Effector memory CD4-positive, alpha-beta T cell (primary cell): Measurements from ENCODE around the gene ARRDC1.
A peak's percentile ranks its signal among the peaks of the same experiment; 100 is the strongest.

Experiments
- DNase-seq, 3 donors: peaks; one replicate each; pipeline ENCODE4 v3.0.0-alpha.2; 2020
- H3K27ac ChIP-seq: 2 replicates; pipeline ENCODE4 v1.7.0; 2013; ENCODE audit warnings: mild to moderate bottlenecking, low read length, moderate library complexity; ENCODE audit not compliant: insufficient read depth, poor library complexity, severe bottlenecking
- H3K27me3 ChIP-seq: replicated peaks from 2 replicates; pipeline ENCODE4 v1.7.0; 2013; ENCODE audit warnings: mild to moderate bottlenecking, low read length; ENCODE audit not compliant: insufficient read depth, control insufficient read depth, poor library complexity, severe bottlenecking
- H3K36me3 ChIP-seq: 2 replicates; pipeline ENCODE4 v1.7.0; 2013; ENCODE audit warnings: mild to moderate bottlenecking, low read length, moderate library complexity; ENCODE audit not compliant: control insufficient read depth, insufficient read depth
- H3K4me1 ChIP-seq: 2 replicates; pipeline ENCODE4 v1.7.0; 2013; ENCODE audit warnings: low read length, mild to moderate bottlenecking; ENCODE audit not compliant: control insufficient read depth, insufficient read depth, poor library complexity, severe bottlenecking
- H3K4me3 ChIP-seq: 2 replicates; pipeline ENCODE4 v1.7.0; 2013; ENCODE audit warnings: low read length, low read depth, mild to moderate bottlenecking; ENCODE audit not compliant: insufficient read depth, poor library complexity, severe bottlenecking
- H3K9me3 ChIP-seq: 2 replicates; pipeline ENCODE4 v1.7.0; 2013; ENCODE audit warnings: mild to moderate bottlenecking, low read length, moderate library complexity; ENCODE audit not compliant: control insufficient read depth

The ARRDC1 gene

DNA sequence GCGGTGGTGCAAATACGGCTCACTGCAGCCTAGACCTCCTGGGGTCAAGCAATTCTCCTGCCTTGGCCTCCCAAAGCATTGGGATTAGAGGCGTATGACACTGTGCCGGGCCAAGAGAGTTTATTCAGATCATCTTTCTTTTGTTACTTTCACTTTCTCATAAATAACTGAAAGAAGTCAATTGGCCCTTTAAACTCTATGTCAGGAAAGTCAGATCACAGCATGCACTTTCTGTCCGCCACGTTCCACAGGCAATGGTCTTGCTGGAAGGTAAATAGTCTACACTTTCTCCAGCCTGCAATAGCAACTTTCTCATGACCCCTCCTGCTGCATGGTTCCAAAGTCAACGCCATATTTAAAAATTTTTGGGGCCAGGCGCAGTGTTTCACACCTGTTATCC, 6.5 kb upstream of the ARRDC1 start:
- Histone ChIP-seq H3K27me3 (no peaks in the 10 kb centered on the region), H3K4me1 (no peaks in the 10 kb centered on the region), H3K36me3 (no peaks in the 10 kb centered on the region), H3K9me3 (no peaks in the 10 kb centered on the region), H3K4me3 (no peak overlapping the region), H3K27ac (no peak overlapping the region)
- DNase-seq: no peak

DNA sequence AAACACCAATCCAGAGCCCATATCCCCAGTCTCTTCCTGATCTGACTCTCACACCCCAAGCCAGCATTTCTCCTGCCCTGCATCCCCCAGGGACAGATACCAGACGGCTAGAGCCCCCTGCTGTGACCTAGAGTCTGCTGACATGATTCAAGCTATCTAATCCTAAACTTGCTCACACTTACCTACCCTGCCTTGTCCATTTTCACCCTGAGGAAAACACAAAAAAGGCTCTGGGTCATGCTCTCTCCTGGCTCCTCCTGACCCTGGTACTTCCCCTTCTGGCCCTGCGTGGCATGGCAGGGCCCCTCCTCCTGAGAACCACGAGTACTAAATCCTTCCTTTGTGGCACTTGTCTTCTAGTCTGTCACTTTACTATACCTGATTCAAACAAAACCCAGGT, 2.8 kb upstream of the ARRDC1 start:
- Histone ChIP-seq H3K9me3 (no peaks in the 10 kb centered on the region), H3K4me3 (no peak overlapping the region), H3K27ac (no peak overlapping the region), H3K36me3 (no peaks in the 10 kb centered on the region), H3K27me3 (no peaks in the 10 kb centered on the region), H3K4me1 (peaks cover 16% of the 10 kb centered on the region)
- DNase-seq: no peak

DNA sequence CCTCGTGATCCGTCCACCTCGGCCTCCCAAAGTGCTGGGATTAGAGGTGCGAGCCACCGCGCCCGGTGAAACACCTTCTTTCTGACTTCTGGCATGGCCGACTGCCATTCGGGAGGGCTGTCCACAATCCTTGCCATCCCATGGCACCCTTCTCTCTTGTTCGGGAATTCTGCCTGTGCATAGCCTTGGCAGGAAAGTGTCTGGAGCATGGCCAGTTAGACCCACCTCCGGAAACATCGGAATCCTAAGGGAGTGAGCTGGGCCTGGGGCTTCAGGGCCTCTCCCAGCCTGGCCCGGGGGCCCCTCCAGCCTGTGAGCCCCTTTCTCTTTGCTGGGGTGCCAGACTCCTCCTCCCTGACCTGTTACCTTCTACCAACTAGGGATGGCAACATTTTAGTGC, 1.6 kb upstream of the ARRDC1 start:
- Histone ChIP-seq H3K36me3 (no peaks in the 10 kb centered on the region), H3K9me3 (no peaks in the 10 kb centered on the region), H3K27ac (no peak overlapping the region), H3K27me3 (no peaks in the 10 kb centered on the region), H3K4me1 (peaks cover 17% of the 10 kb centered on the region), H3K4me3 (no peak overlapping the region)
- DNase-seq: no peak

DNA sequence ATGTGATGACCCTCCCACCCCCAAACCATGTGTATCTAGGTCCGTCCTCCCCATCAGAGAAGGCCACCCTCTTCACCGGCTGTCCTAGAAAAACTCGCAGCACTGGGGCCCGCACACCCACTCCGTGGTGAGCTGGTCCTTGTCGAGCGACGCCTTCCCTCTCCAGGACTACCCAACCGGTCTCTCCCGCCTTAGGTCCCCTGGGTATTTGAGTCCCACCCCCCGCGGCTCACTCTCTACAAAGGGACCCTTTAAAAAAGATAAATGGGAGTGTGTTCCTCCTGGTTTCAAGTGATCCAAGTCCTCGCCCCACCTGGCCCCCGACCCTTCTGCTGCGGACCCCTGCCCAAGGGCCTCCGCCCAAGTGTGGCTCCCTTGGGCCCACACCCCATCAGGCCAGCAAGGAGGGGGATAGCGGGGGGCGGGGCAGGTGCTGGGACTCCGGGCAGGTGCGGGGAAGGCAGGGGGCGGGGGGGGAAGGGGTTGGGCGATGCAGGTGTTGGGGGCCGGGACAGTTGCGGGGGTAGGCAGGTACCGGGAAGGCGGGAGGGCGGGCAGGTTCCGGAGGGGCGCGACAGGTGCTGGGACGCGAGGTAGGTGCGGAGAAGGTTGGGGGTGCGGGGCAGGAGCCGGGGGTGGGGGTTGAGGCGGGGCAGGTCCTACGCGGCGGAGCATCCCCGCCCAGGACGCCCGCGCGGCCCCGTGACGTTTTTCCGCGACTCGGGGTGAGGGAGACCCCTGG, 970 bp upstream of the ARRDC1 start:
- Histone ChIP-seq H3K27ac (no peak overlapping the region), H3K36me3 (no peaks in the 10 kb centered on the region), H3K4me1 (peaks cover 17% of the 10 kb centered on the region), H3K9me3 (no peaks in the 10 kb centered on the region), H3K4me3 (peak overlapping the region; percentile 17), H3K27me3 (no peaks in the 10 kb centered on the region)
- DNase-seq: no peak

DNA sequence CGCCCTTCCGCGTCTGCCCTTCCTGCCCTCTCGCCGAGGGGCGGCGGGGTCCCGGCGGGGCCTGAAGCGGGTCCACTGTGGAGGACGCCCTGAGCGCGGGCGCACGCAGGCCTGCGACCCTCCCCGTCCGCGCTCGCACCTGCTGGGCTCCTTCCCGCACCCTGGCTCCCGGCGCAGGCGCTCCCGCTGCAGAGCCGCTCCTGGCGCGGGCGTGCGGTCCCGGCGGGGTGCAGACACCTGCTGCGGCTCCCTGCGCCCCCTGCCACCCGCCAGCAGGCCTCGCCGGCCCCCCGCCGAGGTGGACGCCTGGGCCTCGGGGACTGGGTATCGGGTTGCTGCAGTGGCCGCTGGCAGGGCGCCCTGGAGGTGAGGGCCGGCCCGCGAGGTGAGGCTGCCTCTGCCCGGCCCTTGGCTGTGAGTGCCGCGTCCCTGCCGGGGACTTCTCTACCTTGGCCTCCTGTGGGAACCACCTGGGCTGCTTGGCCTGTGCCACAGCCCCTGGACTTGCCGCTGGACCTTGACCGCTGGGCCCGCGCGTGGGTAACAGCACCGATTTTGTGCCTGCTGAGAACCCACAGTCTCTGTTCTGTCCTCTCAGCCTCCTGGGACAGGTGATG, 627 bp downstream of the ARRDC1 start:
- Histone ChIP-seq H3K27ac (peak overlapping the region; percentile 67), H3K36me3 (no peaks in the 10 kb centered on the region), H3K4me1 (peaks cover 17% of the 10 kb centered on the region), H3K4me3 (peak overlapping the region; percentile 60), H3K9me3 (no peaks in the 10 kb centered on the region), H3K27me3 (no peaks in the 10 kb centered on the region)
- no peak for DNase-seq

DNA sequence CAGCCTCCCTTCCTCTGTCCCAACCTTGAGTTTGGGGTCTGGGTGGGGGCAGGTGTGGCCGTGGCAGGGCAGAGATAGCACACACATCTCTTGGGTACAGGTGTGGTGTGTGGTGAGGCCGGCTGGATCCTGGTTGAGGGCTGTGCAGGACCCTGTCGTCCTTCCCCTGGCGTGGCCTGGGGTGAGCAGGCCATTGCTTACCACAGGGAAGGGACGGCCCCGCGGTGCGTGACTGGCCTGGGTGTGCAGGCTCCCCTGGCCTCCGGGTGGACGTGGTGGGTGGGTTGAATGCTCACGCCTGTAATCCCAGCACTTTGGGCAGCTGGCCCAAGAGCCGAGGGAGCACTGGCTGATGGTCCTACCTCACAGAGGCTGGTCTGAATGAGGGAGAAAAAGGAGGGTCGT, 1.2 kb downstream of the ARRDC1 start:
- no peaks in the 10 kb centered on the region for H3K36me3 ChIP-seq
- H3K4me3 ChIP-seq: peak overlapping the region; percentile 60
- no peaks in the 10 kb centered on the region for H3K27me3 ChIP-seq
- H3K9me3 ChIP-seq: no peaks in the 10 kb centered on the region
- peak overlapping the region; percentile 67 for H3K27ac ChIP-seq
- no peak for DNase-seq
- peaks cover 20% of the 10 kb centered on the region for H3K4me1 ChIP-seq

DNA sequence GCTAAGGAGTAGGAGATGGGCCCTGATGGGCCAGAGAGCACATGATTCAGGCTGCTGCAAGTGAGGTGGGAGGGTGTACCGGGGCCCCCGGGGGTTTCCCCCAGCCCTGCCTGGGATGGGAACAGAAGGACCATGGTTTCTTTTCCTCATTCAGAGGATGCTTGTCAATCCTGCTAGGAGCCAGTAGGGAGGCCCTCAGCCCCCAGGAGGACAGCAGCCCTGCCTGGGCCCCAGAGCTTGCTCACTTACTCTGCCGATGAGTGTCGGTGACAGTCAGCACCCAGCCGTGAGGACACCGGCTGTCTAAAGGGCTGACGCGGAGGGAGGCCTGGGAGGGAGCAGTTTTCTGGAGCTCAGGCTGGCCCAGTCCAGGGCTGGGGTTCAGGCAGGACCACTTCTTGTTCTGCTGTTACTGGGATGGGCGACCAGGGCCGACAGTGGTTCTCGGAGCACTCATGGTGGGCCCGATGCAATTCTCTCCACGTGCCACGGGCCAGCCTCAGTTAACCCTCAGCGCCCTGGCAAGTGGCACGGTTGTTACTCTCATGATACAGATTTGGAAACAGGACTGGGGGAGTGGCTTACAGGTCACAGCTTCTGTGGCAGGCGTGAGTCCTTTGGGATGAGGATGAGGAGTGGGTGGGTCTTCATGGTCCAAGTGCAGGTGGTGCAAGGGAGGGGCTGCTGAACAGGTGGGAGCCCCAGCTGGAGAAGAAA, 1.8 kb downstream of the ARRDC1 start:
- no peaks in the 10 kb centered on the region for H3K9me3 ChIP-seq
- H3K27me3 ChIP-seq: no peaks in the 10 kb centered on the region
- DNase-seq: no peak
- H3K4me3 ChIP-seq: no peak overlapping the region
- no peaks in the 10 kb centered on the region for H3K36me3 ChIP-seq
- H3K27ac ChIP-seq: no peak overlapping the region
- H3K4me1 ChIP-seq: peaks cover 26% of the 10 kb centered on the region

DNA sequence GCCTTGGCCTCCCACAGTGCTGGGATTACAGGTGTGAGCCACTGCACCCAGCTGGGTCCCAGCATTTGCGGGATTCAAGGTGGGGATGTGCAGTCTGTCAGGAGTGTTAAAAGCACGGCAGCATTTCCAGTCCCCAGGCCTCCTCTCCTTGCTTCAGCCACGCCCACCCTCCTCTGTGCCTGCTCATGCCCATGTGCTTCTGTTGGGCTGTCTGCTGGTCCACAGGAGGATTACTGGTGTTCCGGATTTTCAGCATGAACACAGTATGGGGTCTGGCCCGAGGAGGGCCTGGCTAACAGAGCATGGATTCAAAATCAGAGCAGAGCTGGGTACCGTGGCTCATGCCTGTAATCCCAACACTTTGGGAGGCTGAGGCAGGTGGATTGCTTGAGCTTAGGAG, 5.5 kb downstream of the ARRDC1 start:
- Histone ChIP-seq H3K4me1 (peaks cover 28% of the 10 kb centered on the region), H3K9me3 (no peaks in the 10 kb centered on the region), H3K27me3 (no peaks in the 10 kb centered on the region), H3K4me3 (no peak overlapping the region), H3K27ac (no peak overlapping the region), H3K36me3 (peaks cover 24% of the 10 kb centered on the region)
- no peak for DNase-seq

DNA sequence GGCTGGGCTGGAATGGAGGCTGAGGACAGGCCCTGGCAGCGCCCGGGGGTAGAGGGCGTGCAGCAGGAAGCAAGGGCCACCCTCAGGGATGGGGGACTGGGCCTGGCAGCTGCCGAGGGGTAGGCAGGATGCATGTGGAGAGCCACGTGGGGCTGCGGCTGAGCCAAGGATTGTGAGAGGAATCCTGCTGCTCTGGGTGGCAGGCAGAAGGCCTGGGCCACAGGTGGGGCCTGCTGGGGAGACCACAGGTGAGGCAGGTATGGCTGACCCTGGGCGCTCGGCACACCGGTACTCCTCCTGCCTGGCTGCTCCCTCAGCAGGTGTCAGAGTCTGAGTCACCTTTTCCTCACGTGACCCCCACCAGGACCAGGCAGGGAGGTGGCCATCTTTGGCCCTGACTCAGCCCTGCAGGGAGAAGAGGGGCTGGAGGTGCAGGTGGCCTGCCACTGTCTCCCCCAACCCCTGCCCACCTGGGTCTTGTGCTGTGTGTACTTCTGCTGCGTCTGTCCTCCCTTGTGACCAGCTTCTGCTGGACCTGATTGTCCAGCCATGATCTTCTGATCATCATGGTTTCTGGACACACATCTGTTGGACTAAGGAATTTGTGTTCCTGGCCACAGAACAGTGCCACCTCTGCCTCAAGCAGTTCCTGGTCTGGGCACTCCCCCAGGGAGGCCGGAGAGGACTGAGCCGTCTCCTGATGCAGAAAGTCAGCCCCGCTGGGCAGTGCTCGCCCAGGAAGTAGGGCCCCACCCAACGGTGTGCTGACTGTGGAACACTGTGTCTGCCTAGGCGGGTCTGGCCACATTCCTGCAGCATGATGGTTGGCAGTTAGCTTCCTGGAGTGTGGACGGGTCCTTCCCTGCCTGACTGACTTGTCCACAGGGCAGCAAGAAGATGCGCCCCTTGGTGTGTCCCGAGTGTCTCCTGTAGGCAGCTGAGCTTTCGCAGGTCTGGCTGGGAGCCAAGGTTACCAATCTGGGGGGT, 6.4 kb downstream of the ARRDC1 start:
- Histone ChIP-seq H3K4me3 (no peak overlapping the region), H3K27me3 (no peaks in the 10 kb centered on the region), H3K36me3 (peaks cover 24% of the 10 kb centered on the region), H3K9me3 (no peaks in the 10 kb centered on the region), H3K27ac (no peak overlapping the region), H3K4me1 (peaks cover 20% of the 10 kb centered on the region)
- peak in 1 of 3 donors; percentile 15 for DNase-seq
